DMS114 treated with DMSO at 0.1 percent for 48 hours (cell line): ENCODE data around the gene SPATA21.

Experiments used
- DNase-seq: peaks from one replicate; lab custom pipeline; 2025; ENCODE audit not compliant: unreplicated experiment; lab: John Stamatoyannopoulos, UW

The SPATA21 gene

GRCh38 chr1:16422041-16422440 is 15.2 kb downstream of the SPATA21 start:
- DNase-seq, result no peak

GRCh38 chr1:16421201-16421600 is 16.0 kb downstream of the SPATA21 start:
- no peak for DNase-seq

- no peak for DNase-seq
These were observed 16.7 kb downstream of the SPATA21 start for GRCh38 chr1:16420424-16421118.

GRCh38 chr1:16418823-16419425 is 18.3 kb downstream of the SPATA21 start:
- no peak for DNase-seq

GRCh38 chr1:16413191-16413590 is 24.0 kb downstream of the SPATA21 start:
- no peak for DNase-seq

- DNase-seq, result no peak
These were observed 26.4 kb downstream of the SPATA21 start for GRCh38 chr1:16410803-16411202.

- no peak for DNase-seq
These were observed 27.6 kb downstream of the SPATA21 start for GRCh38 chr1:16409536-16410152.

GRCh38 chr1:16406868-16407267 is 30.4 kb downstream of the SPATA21 start:
- DNase-seq, result no peak

- no peak for DNase-seq
These were observed 31.8 kb downstream of the SPATA21 start for GRCh38 chr1:16405441-16405840.

- no peak for DNase-seq
These were observed 34.5 kb downstream of the SPATA21 start for GRCh38 chr1:16402742-16403141.

- no peak for DNase-seq
These were observed 38.8 kb downstream of the SPATA21 start for GRCh38 chr1:16398371-16398953.

- DNase-seq, result no peak
These were observed 40.1 kb downstream of the SPATA21 start for GRCh38 chr1:16397120-16397519.

GRCh38 chr1:16396591-16396990 is 40.6 kb downstream of the SPATA21 start:
- no peak for DNase-seq

GRCh38 chr1:16394977-16395376 is 42.2 kb downstream of the SPATA21 start:
- DNase-seq, result no peak

- no peak for DNase-seq
These were observed 43.4 kb downstream of the SPATA21 start for GRCh38 chr1:16393570-16394521.

- DNase-seq, result no peak
These were observed 44.3 kb downstream of the SPATA21 start for GRCh38 chr1:16392740-16393569.

- no peak for DNase-seq
These were observed 45.8 kb downstream of the SPATA21 start for GRCh38 chr1:16391411-16391810.

GRCh38 chr1:16387201-16388188 is 49.7 kb downstream of the SPATA21 start:
- DNase-seq, result no peak
